Activated naive CD4-positive, alpha-beta T cell treated with anti-CD3 and anti-CD28 coated beads for 36 hours (primary cell): ENCODE data around the gene TRPM2. TPM values are rescaled to one million over a fixed set of nuclear protein-coding genes. Genes with fewer than 3 reads are reported as not detected.

Source experiments
- CTCF ChIA-PET: fragments of 350-600 bp; sonication (Branson Sonifier 250); formaldehyde crosslinking; loops from one replicate; lab custom pipeline; 2021; ENCODE audit warnings: antibody characterized with exemption; lab: Charles Lee
- DNase-seq: peaks from one replicate; pipeline ENCODE4 v3.0.0-alpha.2; 2020
- H3K27ac Mint-ChIP-seq: one replicate; pipeline ENCODE4 v1.8.0; 2021; ENCODE audit warnings: mild to moderate bottlenecking, mixed read lengths
- H3K27me3 Mint-ChIP-seq: one replicate; pipeline ENCODE4 v1.8.0; 2021; ENCODE audit warnings: low read depth, mixed read lengths
- H3K36me3 Mint-ChIP-seq: one replicate; pipeline ENCODE4 v1.8.0; 2021; ENCODE audit warnings: low read depth, mixed read lengths
- H3K4me1 Mint-ChIP-seq: one replicate; pipeline ENCODE4 v1.8.0; 2021; ENCODE audit warnings: low read depth, mixed read lengths
- H3K4me3 Mint-ChIP-seq: one replicate; pipeline ENCODE4 v1.8.0; 2021; ENCODE audit warnings: mild to moderate bottlenecking, moderate library complexity, mixed read lengths
- H3K9me3 Mint-ChIP-seq: one replicate; pipeline ENCODE4 v1.8.0; 2021; ENCODE audit warnings: mixed read lengths
- intact Hi-C: fragments of 100-400 bp; cut with micrococcal nuclease; formaldehyde crosslinking; loops from one replicate; pipeline ENCODE4 v1.15.1; 2023
- total RNA-seq, 2 experiments: library from RNA; stranded (reverse); gene quantifications; one replicate each; pipeline ENCODE4 v1.2.3, GENCODE V29; 2021

The TRPM2 gene
- total RNA-seq, 2 experiments from 2014 or later: 2.5 to 3.5 TPM

DNA sequence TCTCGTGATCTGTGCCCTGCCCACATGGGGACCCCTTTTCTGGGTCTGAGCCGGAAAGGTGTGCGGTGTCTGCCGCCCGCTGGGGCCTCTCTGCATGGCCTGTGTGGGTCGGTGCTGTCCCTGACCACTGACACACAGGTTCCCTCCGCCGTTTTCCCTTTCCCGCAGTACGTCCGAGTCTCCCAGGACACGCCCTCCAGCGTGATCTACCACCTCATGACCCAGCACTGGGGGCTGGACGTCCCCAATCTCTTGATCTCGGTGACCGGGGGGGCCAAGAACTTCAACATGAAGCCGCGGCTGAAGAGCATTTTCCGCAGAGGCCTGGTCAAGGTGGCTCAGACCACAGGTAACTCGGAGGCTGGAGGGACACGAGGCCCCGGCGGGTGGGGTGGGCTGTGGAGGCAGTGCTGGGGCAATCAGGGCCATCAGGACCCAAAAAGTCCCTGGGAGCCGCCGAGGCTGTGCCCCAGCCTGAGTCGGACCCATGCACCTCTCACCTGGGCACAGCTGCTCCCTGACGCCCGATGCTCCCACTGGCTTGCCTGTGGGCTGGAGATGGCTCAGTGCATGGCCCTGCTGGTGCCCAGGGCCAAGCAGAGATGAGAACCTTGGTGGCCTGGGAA lies 13.3 kb downstream of the TRPM2 start:
- CTCF ChIA-PET: no interaction called here
- peaks cover 4% of the 10 kb centered on the region for H3K9me3 Mint-ChIP-seq
- H3K36me3 Mint-ChIP-seq: no peaks in the 10 kb centered on the region
- no peak overlapping the region for H3K4me3 Mint-ChIP-seq
- no peak overlapping the region for H3K27ac Mint-ChIP-seq
- intact Hi-C loops: no loop called here
- H3K27me3 Mint-ChIP-seq: no peaks in the 10 kb centered on the region
- DNase-seq: no peak
- H3K4me1 Mint-ChIP-seq: no peaks in the 10 kb centered on the region

DNA sequence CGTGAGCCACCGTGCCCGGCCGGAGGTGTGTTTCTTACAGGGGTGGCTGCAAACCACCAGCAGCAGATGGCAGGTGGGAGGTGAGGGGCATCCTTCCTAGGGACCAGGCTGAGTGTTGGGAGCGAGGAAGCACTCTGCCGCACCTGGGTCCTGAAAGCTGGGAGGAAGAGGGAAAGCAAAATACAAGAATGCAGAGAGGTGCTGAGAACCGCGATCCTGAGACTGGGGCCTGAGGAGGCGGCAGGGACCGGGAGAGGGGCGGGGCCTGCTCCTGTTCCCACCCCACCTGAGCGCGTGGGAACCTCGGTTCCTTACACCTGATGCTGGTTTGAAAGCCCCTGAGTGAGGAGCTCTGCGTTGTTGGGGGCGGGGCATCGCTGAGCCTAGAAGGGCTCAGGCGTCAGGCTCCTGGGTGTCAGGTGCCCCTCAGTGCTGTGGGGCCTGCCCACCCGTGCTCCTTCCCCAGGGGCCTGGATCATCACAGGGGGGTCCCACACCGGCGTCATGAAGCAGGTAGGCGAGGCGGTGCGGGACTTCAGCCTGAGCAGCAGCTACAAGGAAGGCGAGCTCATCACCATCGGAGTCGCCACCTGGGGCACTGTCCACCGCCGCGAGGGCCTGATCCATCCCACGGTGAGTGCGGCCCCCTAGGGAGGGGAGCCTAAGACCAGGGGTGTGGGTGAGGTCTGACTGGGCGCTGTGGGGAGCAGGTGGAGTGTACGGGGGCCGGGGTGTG lies 15.5 kb downstream of the TRPM2 start:
- peaks cover 2% of the 10 kb centered on the region for H3K4me1 Mint-ChIP-seq
- no peaks in the 10 kb centered on the region for H3K27me3 Mint-ChIP-seq
- H3K27ac Mint-ChIP-seq: no peak overlapping the region
- no peak for DNase-seq
- intact Hi-C loops: no loop called here
- H3K36me3 Mint-ChIP-seq: no peaks in the 10 kb centered on the region
- CTCF ChIA-PET: no interaction called here
- H3K4me3 Mint-ChIP-seq: no peak overlapping the region
- no peaks in the 10 kb centered on the region for H3K9me3 Mint-ChIP-seq

DNA sequence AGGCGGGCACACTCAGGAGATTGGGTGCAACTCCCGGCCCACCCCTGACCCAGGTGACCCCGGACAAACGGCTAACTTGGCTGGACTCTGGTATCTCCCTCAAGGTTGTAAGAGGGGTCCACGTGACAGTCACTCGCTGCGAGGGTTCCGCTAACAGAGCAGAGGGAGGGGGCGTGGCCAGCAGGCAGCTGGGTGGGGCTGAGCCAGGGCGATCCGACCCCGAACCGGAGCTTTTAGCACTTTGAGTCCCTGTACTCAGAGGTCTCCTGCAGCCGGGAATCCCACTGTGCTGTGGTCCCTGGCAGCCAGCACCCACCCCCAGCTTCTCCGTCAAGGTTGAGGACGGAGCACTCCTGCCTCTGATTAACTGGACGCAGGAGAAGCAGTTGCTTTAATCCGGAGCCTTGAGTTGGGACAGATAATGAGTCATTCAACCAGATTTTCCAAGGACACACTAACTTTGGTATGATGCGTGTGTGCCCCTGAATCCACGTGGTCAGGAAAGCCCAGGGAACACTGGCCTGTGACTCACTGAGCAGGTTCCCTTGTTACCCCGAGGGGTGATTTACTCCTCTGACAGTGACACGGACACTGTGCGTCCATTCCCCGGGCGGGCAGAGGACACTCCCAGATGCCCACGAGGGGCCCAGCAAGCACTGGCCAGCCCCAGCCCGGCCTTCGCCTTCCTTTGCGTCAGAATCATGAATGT lies 16.8 kb downstream of the TRPM2 start:
- no peak overlapping the region for H3K27ac Mint-ChIP-seq
- H3K4me1 Mint-ChIP-seq: peaks cover 11% of the 10 kb centered on the region
- intact Hi-C loops: no loop called here
- DNase-seq: no peak
- no peaks in the 10 kb centered on the region for H3K27me3 Mint-ChIP-seq
- H3K9me3 Mint-ChIP-seq: no peaks in the 10 kb centered on the region
- H3K36me3 Mint-ChIP-seq: no peaks in the 10 kb centered on the region
- no peak overlapping the region for H3K4me3 Mint-ChIP-seq
- CTCF ChIA-PET: no interaction called here

DNA sequence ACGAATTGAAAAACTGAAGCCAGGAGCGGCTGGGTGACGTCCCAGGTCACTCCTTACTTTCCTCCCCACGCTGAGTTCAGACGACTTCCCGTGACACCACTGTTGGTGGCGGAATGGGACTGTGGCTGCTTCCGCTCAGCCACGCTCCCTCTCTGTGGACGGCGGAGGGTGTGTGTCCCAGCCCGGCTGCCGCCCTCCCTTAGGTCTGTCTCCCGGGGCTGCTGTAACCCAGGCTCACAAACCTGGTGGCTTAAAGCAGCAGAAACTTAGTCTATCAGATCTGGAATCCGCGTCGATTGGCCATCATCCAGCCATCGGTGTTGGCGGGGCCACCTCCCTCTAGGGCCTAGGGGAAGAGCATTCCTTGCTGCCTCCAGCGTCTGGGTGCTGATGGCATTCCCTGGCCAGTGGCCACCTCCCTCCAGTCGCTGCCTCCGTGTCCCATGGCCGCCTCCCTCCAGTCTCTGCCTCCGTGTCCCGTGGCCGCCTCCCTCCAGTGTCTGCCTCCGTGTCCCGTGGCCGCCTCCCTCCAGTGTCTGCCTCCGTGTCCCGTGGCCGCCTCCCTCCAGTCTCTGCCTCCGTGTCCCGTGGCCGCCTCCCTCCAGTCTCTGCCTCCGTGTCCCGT lies 17.5 kb downstream of the TRPM2 start:
- CTCF ChIA-PET: no interaction called here
- no peak overlapping the region for H3K4me3 Mint-ChIP-seq

DNA sequence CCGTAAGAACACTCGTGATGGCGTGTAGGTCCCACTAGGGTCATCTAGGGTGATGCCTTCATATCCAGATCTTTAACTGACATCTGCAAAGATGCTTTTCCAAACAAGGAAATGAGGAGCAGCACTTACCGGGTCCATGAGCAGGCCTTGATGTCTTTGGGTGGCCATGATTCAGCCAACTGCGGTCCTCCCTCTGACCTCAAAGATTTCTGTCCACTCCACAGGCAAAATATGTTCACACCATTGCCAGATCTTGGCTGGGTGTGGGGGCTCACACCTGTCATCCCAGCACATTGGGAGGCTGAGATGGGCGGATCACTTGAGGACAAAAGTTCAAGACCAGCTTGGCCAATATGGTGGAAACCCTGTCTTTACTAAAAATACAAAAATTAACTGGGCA lies 18.2 kb downstream of the TRPM2 start:
- H3K27me3 Mint-ChIP-seq: no peaks in the 10 kb centered on the region
- DNase-seq: no peak
- intact Hi-C loops: no loop called here
- H3K9me3 Mint-ChIP-seq: no peaks in the 10 kb centered on the region
- H3K4me1 Mint-ChIP-seq: peaks cover 17% of the 10 kb centered on the region
- CTCF ChIA-PET: no interaction called here
- no peaks in the 10 kb centered on the region for H3K36me3 Mint-ChIP-seq
- no peak overlapping the region for H3K27ac Mint-ChIP-seq
- no peak overlapping the region for H3K4me3 Mint-ChIP-seq

More for the DNA sequence above, 17.5 kb downstream of the TRPM2 start:
- intact Hi-C loops: no loop called here
- Mint-ChIP-seq H3K27ac (no peak overlapping the region), H3K9me3 (no peaks in the 10 kb centered on the region), H3K4me1 (peaks cover 17% of the 10 kb centered on the region), H3K27me3 (no peaks in the 10 kb centered on the region), H3K36me3 (no peaks in the 10 kb centered on the region)
- no peak for DNase-seq

DNA sequence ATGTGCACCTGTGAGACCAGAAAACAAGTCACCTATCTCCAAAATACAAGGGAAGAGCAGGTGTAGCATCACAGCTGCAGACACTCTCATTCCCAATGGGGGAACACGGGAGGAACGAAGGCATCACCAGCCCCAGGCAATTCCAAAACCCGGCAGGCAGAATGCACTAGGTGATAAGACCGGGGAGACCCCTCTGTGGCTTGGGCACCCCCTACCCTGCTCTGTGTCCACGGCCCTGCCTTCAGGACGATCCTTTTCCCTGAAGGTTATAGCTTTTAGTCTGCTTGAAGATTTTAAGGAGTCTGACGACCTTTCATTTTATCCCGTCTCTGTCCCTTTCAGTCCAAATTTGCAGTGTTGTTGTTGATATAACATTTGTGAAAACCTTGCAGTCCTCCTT lies 19.2 kb downstream of the TRPM2 start:
- H3K4me3 Mint-ChIP-seq: no peak overlapping the region
- no peaks in the 10 kb centered on the region for H3K9me3 Mint-ChIP-seq
- H3K4me1 Mint-ChIP-seq: peaks cover 17% of the 10 kb centered on the region
- H3K27ac Mint-ChIP-seq: no peak overlapping the region
- CTCF ChIA-PET: no interaction called here
- H3K27me3 Mint-ChIP-seq: no peaks in the 10 kb centered on the region
- H3K36me3 Mint-ChIP-seq: no peaks in the 10 kb centered on the region
- no peak for DNase-seq
- intact Hi-C loops: no loop called here

DNA sequence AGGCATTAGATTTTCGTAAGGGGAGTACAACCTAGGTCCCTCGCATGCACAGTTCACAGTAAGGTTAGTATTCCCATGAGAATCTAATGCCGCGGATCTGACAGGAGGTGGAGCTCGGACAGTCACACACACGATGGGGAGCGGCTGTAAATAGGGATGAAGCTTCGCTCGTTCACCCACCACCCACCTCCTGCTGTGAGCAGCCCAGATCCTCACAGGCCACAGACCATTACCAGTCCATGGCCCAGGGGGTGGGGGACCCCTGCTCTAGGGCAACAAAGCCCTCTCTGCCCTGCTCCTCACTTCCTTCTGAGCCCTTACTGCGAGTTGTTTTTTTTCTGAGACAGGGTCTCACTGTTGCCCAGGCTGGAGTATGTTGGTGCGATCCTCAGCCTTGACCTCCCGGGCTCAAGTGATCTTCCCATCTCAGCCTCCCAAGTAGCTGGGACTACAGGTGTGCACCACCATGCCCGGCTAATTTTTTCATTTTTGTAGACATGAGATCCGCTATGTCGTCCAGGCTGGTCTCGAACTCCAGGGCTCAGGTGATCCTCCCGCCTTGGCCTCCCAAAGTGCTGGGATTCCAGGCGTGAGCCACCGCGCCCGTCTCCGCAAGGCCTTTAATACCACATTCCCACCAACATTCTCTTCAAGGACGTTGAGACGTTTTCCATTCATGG lies 21.3 kb downstream of the TRPM2 start:
- CTCF ChIA-PET: no interaction called here
- no peak overlapping the region for H3K4me3 Mint-ChIP-seq
- H3K4me1 Mint-ChIP-seq: peaks cover 17% of the 10 kb centered on the region
- H3K27ac Mint-ChIP-seq: no peak overlapping the region
- no peaks in the 10 kb centered on the region for H3K27me3 Mint-ChIP-seq
- no peaks in the 10 kb centered on the region for H3K9me3 Mint-ChIP-seq
- no peak for DNase-seq
- intact Hi-C loops: no loop called here
- H3K36me3 Mint-ChIP-seq: no peaks in the 10 kb centered on the region

DNA sequence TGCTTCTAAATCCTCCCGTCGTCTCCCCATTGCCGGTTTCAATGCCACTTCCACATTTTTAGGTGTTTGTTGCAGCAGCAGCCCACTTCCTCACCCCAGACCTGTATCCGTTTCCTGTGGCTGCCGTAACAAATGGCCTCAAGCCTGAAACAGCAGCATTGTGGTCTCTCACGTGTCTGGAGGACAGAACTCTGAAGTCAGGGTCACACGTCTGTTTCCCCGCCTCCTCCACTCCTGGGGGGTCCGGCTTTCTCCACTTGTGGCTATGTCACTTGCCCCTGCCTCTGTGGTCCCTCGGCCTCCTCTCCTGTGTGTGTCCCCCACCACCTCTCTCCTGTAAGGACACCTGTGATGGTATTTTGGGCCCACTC lies 21.8 kb downstream of the TRPM2 start:
- no peak overlapping the region for H3K27ac Mint-ChIP-seq
- intact Hi-C loops: no loop called here
- no peaks in the 10 kb centered on the region for H3K36me3 Mint-ChIP-seq

DNA sequence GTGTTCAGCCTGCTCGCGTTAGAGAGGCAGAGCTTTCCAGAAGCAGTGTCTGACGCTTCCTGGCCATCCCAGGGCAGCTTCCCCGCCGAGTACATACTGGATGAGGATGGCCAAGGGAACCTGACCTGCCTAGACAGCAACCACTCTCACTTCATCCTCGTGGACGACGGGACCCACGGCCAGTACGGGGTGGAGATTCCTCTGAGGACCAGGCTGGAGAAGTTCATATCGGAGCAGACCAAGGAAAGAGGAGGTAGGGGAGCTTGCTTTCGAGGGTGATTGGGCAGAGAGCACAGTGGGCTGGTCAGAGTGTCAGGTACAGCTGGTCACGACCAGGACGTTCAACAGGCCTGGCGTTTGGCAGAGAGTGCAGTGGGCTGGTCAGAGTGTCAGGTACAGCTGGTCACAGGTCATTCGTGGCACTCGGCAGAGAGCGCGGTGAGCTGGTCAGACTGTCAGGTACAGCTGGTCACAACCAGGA lies 22.4 kb downstream of the TRPM2 start:
- Mint-ChIP-seq H3K27ac (no peak overlapping the region), H3K4me3 (no peak overlapping the region), H3K27me3 (no peaks in the 10 kb centered on the region), H3K36me3 (no peaks in the 10 kb centered on the region), H3K9me3 (no peaks in the 10 kb centered on the region), H3K4me1 (peaks cover 17% of the 10 kb centered on the region)
- no peak for DNase-seq
- CTCF ChIA-PET: interaction anchor here (1.4 kb wide), 1 partner anchor 104 kb away, joined by 3 read pairs; no protein-coding TSS in a partner anchor
- intact Hi-C loops: no loop called here

More for the DNA sequence above, 21.8 kb downstream of the TRPM2 start:
- H3K27me3 Mint-ChIP-seq: no peaks in the 10 kb centered on the region
- H3K4me3 Mint-ChIP-seq: no peak overlapping the region
- CTCF ChIA-PET: interaction anchor here (1.4 kb wide), 1 partner anchor 105 kb away, joined by 3 read pairs; no protein-coding TSS in a partner anchor
- peaks cover 17% of the 10 kb centered on the region for H3K4me1 Mint-ChIP-seq
- H3K9me3 Mint-ChIP-seq: no peaks in the 10 kb centered on the region
- DNase-seq: peak; percentile 30

DNA sequence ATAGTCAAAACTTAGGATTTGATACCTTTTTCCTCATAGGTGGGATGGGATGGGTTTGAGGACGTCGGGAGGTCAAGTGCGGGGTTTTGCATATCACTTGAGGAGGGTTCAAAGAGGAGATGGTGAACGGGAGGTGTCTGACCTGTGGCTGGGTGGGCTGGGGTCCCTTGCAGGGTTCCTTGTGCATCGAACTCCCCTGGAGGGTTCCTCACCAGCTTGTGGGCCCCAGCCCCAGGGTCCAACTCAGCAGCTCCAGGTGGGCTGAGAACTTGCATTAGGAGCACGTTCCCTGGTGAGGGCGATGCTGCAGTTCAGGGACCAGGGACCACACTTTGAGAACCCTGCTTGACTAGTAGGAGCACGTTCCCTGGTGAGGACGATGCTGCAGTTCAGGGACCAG lies 23.2 kb downstream of the TRPM2 start:
- Mint-ChIP-seq H3K27ac (no peak overlapping the region), H3K9me3 (no peaks in the 10 kb centered on the region), H3K27me3 (no peaks in the 10 kb centered on the region), H3K4me1 (peaks cover 17% of the 10 kb centered on the region), H3K36me3 (no peaks in the 10 kb centered on the region), H3K4me3 (no peak overlapping the region)
- CTCF ChIA-PET: interaction anchor here (1.1 to 1.4 kb wide), 2 partner anchors 15 to 103 kb away, joined by 3 read pairs; no protein-coding TSS in a partner anchor
- DNase-seq: no peak
- intact Hi-C loops: no loop called here

DNA sequence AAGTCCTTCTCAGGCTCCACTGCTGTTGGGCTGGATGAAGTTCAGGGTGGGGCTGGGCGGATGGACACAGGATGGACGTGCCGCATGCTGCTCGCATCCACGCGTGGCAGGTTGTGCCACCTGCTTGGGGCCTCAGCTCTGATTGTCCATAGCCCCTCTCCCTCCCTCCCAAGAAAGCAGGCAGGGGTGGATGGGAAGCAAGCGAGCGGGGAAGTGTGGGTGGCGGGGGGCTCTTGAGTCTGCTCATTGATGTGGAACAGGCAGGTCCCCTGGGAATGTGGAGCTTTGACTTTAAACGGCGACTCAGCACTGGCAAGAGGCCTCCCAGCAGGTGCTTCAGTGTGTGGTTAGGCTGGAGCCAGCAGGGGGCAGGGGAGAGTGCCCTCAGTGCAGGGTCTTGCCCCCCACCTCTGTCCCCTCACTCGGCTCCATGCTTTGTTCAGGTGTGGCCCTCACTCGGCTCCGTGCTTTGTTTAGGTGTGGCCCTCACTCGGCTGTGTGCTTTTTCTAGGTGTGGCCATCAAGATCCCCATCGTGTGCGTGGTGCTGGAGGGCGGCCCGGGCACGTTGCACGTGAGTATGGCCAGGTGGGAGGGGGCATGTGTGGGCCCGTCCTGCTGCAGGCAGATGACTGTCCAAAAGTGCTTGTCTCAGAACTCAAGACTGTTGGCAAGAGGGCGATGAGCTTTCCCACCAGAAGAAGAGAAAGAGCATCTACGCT lies 23.9 kb downstream of the TRPM2 start:
- DNase-seq: no peak
- no peak overlapping the region for H3K4me3 Mint-ChIP-seq
- H3K4me1 Mint-ChIP-seq: peaks cover 17% of the 10 kb centered on the region
- H3K9me3 Mint-ChIP-seq: peaks cover 2% of the 10 kb centered on the region
- intact Hi-C loops: no loop called here
- H3K27me3 Mint-ChIP-seq: no peaks in the 10 kb centered on the region
- peaks cover 5% of the 10 kb centered on the region for H3K36me3 Mint-ChIP-seq
- CTCF ChIA-PET: interaction anchor here (1.1 kb wide), 1 partner anchor 14 kb away, joined by 3 read pairs; no protein-coding TSS in a partner anchor
- no peak overlapping the region for H3K27ac Mint-ChIP-seq
